ENCODE measurements around the gene NFILZ. TPM values are rescaled to one million over a fixed set of nuclear protein-coding genes. Genes with fewer than 3 reads are reported as not detected.

Gene NFILZ
- total and polyA plus RNA-seq, 2 of the 8 experiments (the other 6 are each of a cell fraction or from before 2014, with no cell fraction given), result not detected

- Histone ChIP-seq H3K23ac (ENCODE audit: insufficient read length) (no peak overlapping the region), H2AFZ (ENCODE audit: low read length) (no peak overlapping the region), H4K8ac (ENCODE audit: extremely low read depth, insufficient read depth, low read length) (0 out of 2 replicates have a peak overlapping the region, but pooled peaks have one; percentile 9), H3K4me3 (ENCODE audit: extremely low read depth in 1 of 4, insufficient read depth in 2 of 4, low read depth in 3 of 4, low read length in 4 of 4) (no peak overlapping the region; a peak in 1 of 8 replicates), H2BK120ac (replicated peaks; ENCODE audit: low read depth, low read length) (no peak overlapping the region), H3K79me1 (ENCODE audit: low read depth, low read length) (no peaks in the 10 kb centered on the region), H2AK5ac (ENCODE audit: low read depth, low read length) (no peak overlapping the region), H3K27me3 (replicated peaks in 1 of 4; ENCODE audit: control insufficient read depth in 3 of 4, extremely low read depth in 1 of 4, insufficient read depth in 3 of 4, low read length in 3 of 4) (no peaks in the 10 kb centered on the region), H4K91ac (replicated peaks; ENCODE audit: insufficient read length, low read length) (no peak overlapping the region), H2BK15ac (ENCODE audit: low read length) (no peak overlapping the region), H3K27ac (ENCODE audit: low read depth, low read length) (no peak overlapping the region), H3K9me3 (ENCODE audit: insufficient read depth in 2 of 2, low read depth in 1 of 2, low read length in 1 of 2) (no peaks in the 10 kb centered on the region; a peak in 1 of 4 replicates), H3K56ac (replicated peaks; ENCODE audit: insufficient read length, low read depth, low read length) (no peak overlapping the region), H3K23me2 (ENCODE audit: low read depth, low read length) (no peaks in the 10 kb centered on the region), H2BK20ac (ENCODE audit: low read length) (no peak overlapping the region), H3K18ac (ENCODE audit: extremely low read depth, low read length) (peak overlapping the region; percentile 9; the same call in 1 of the 2 replicates), H3K9ac (replicated peaks in 1 of 4; ENCODE audit: extremely low read depth in 1 of 4, low read depth in 3 of 4, low read length in 3 of 4) (no peak overlapping the region), H4K5ac (ENCODE audit: insufficient read length, low read depth, low read length) (no peak overlapping the region), H2BK5ac (ENCODE audit: low read depth, low read length) (no peak overlapping the region), H3K4me2 (ENCODE audit: insufficient read depth in 1 of 2, low read depth in 2 of 2, low read length in 2 of 2) (peak overlapping the region in 1 of 2 experiments; percentile 34; a peak in 1 of 4 replicates), H3K4ac (replicated peaks; ENCODE audit: insufficient read length, low read depth, low read length) (no peak overlapping the region), H3K4me1 (replicated peaks in 1 of 4; ENCODE audit: control insufficient read depth in 3 of 4, insufficient read depth in 4 of 4, low read length in 3 of 4) (peaks cover 2 to 10% (median 8%) of the 10 kb centered on the region in 4 experiments; a peak in 6 of 7 replicates), H4K20me1 (replicated peaks in 1 of 2; ENCODE audit: control insufficient read depth in 1 of 2, insufficient read depth in 2 of 2, low read length in 2 of 2) (no peaks in the 10 kb centered on the region), H2BK12ac (ENCODE audit: low read depth, low read length) (no peak overlapping the region), H3K36me3 (ENCODE audit: control insufficient read depth in 2 of 4, insufficient read depth in 4 of 4, low read length in 3 of 4) (no peaks in the 10 kb centered on the region), H3K14ac (ENCODE audit: insufficient read length) (no peak overlapping the region), H3K79me2 (ENCODE audit: control insufficient read depth in 1 of 2, insufficient read depth in 2 of 2, low read length in 2 of 2) (no peaks in the 10 kb centered on the region)
- DNase-seq (ENCODE audit: low read depth in 1 of 2, low spot score in 2 of 2), result no peak
- WGBS, 2 experiments (ENCODE audit: extremely low coverage in 1 of 2, insufficient coverage in 1 of 2, insufficient read length in 1 of 2, insufficient replicate concordance in 2 of 2, low coverage in 1 of 2, low lambda C conversion rate in 2 of 2, missing lambda C conversion rate in 1 of 2), result 74% methylated on average over 6 of the region's 6 CpGs; no CpG with 5 or more reads in 1 of the 2 experiments
- FAIRE-seq, result no peak
- POLR2A ChIA-PET (ENCODE audit: partially characterized antibody), result interaction anchor here (0.6 to 2.0 kb wide), 2 partner anchors 18 to 99 kb away, joined by 4 to 5 read pairs; no protein-coding TSS in a partner anchor
- CTCF ChIA-PET (ENCODE audit: partially characterized antibody), result interaction anchor here (0.6 to 5.6 kb wide), 12 partner anchors 8 to 422 kb away, joined by 3 to 45 read pairs (median 3); no protein-coding TSS in a partner anchor
- TF ChIP-seq ZNF274 (IDR thresholded peaks at IDR 0.05; ENCODE audit: borderline replicate concordance, extremely low read depth, low read length), result no peak
- no peak for TF ChIP-seq RXRA (IDR thresholded peaks at IDR 0.05; ENCODE audit: insufficient read depth, low read depth, low read length)
- no peak for TF ChIP-seq POLR2A (IDR thresholded peaks at IDR 0.05; ENCODE audit: control extremely low read depth in 1 of 2, low read depth in 2 of 2, low read length in 2 of 2)
- no peak for TF ChIP-seq SRF (IDR thresholded peaks at IDR 0.05; ENCODE audit: low read depth, low read length)
Measured at GRCh38 chr19:8630796-8631424, 477 bp downstream of the NFILZ start.

Data from H1 (cell line).